C1 segment of cervical spinal cord (tissue), 14 donors: Measurements from ENCODE around the gene B3GNT7.
"Not testable (repeated sequence)": the region's sequence is repeated elsewhere in the genome, so short reads cannot be mapped to it uniquely, and the experiment has no call there.

Experiments
- DNase-seq, 14 donors: peaks; one replicate each; lab custom pipeline; 2025; lab: John Stamatoyannopoulos, UW

Gene B3GNT7

DNA sequence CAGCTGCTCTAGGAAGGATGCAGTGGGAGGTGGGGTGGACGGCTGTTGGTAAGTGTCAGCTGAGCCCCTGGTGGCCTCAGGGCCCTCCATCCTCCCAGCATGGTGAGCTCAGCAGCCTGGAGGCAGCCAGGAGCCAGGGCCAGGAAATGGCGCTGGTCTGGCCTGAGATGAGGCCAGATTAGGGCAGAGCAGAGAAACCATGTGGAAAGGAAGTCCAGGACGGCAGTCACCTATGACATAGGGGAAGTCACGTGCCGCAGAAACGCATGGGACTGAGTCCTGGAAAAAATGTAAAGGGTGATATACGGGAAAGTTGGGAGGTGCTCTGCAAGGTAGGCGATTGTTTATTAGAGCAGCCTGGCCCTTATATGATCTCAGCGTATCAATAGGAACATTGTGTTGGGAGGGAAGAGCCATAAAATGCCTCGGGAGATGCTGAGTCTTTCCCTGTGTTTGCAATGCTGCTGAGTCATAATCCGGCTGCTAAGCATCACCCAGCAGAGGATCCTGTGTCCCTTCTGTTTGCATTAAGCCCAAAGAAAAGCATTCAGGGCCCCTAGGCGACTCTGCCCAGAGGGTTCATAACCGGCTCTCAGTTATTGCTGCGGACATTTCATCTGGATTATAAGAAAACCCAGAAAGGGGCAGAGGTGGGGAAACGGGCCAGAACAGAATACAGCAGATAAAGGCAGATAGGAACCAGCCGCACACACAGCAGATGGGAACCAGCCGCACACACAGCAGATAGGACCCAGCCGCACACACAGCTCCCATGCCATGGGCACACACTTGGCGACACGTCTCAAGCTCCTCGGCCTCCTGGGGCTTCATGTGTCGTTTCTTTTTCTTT, 30.3 kb upstream of the B3GNT7 start:
- DNase-seq, result peak in 8 of 14 donors; percentile 38 to 84 (median 70)

- no peak for DNase-seq
Measured at GRCh38 chr2:231367178-231367577, 28.3 kb upstream of the B3GNT7 start.

- DNase-seq, result no peak
Measured at GRCh38 chr2:231369580-231370428, 25.7 kb upstream of the B3GNT7 start.

- DNase-seq, result no peak
Measured at GRCh38 chr2:231370429-231370748, 25.1 kb upstream of the B3GNT7 start.

DNA sequence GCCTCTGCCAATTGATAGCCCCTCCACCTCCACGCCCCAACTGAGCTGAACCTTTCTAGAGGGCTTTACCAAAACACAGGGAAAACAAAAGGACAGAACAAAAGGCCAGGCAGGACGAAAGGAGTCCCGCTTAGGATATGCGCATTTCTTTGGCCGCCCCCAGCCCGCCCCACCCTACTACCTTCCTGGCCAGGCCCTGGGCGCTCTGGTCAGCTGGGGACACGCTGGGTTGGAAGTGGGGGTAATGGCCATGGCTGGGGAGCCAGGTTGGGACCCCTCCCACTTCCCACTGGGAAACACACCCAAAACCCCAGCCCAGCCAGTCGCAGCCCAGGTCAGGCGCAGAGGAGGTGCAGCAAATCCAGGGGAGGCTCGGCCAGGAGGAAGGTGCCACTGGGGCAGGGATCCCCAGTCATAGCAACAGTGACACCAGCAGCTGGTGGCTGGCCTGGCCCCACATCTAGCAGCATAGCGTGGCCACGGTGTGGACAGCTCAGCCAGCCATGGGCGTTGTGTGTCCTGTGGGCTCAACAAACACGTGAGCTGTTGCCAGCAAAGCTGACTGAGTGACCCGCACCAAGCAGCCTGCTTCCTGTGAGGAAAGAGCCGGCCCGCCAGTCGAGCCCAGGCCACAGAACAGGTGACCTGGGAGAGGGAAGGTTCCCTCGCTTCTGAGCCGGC, 24.6 kb upstream of the B3GNT7 start:
- peak in 1 of 14 donors; percentile 61 for DNase-seq

- DNase-seq, result peak in 8 of 14 donors; percentile 23 to 85 (median 40)
Measured at GRCh38 chr2:231371430-231372054, 24.0 kb upstream of the B3GNT7 start.

DNA sequence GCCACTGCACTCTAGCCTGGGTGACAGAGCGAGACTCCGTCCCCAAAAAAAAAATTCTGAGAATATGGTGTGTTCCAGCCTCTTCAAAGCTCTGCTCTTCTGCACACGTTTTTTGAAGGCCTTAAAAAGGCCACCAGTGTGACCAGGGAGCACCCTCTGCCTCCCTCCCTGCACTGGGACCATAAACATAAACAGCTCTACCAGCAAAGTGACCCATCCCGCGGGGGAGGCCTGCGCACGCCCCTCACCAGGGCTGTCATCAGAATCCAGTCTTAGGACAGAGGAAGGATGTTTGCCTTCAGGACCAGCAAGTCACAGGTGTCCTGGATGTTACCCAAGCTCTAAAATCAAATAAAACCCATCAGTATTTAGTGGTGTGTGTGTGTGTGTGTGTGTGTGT, 23.2 kb upstream of the B3GNT7 start:
- DNase-seq, result no peak

GRCh38 chr2:231373184-231373583, 22.3 kb upstream of the B3GNT7 start:
- no peak for DNase-seq

DNA sequence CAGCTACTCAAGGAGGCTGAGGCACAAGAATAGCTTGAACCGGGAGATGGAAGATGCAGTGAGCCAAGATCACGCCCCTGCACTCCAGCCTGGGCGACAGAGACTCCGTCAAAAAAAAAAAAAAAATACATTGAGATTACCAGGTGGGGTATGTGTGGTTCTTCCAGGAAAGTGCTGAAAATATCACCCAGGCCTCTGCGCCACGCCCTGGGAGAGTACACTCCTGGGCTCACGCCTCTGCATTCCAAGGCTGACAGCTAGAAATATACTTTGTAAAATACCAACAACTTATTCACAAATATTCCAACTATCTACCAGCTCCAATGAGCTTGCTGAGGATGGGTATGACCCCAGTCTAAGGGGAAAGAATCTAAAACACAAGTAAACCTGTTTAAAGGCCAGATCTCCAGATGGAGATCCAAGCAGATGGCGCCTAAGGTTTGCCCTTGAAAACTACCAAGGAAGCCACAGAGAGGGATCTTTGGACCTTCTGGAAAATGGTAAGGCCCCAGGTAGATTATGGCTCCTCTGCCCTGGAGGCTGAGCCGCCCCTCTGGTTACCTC, 21.6 kb upstream of the B3GNT7 start:
- DNase-seq, result no peak

DNA sequence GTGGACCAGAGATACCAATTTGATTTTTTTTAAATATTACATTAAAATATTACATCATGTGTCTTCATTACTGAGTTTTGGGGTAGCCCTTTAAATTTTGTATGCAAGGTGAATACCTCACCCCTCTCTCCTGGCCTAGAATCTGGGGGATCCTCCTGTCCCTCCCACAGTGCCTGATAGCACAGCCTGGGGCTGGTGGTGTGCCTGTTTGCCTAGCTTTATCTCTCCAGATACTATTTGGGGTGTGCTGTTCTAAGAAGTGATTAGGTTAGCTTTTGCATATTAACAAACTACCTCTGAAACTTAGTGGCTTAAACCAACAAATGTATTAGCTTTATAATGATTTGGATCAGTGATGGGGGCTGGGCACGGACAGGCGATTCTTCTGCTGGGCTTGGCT, 20.7 kb upstream of the B3GNT7 start:
- DNase-seq, result no peak

DNA sequence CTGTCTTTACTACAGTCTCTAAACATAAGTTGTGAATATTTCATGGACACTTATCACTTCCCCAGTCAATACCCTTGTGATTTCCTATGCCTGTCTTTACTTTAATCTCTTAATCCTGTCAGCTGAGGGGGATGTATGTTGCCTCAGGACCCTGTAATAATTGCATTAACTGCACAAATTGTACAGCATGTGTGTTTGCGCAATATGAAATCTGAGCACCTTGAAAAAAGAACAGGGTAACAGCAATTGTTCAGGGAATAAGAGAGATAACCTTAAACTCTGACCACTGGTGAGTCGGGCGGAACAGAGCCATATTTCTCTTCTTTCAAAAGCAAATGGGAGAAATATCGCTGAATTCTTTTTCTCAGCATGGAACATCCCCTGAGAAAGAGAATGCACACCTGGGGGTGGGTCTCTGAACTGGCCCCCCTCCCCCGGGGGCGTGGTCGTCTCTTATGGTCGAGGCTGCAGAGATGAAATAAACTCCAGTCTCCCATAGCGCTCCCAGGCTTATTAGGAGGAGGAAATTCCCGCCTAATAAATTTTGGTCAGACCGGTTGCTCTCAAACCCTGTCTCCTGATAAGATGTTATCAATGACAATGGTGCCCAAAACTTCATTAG, 19.4 kb upstream of the B3GNT7 start:
- not testable (repeated sequence) for DNase-seq

DNA sequence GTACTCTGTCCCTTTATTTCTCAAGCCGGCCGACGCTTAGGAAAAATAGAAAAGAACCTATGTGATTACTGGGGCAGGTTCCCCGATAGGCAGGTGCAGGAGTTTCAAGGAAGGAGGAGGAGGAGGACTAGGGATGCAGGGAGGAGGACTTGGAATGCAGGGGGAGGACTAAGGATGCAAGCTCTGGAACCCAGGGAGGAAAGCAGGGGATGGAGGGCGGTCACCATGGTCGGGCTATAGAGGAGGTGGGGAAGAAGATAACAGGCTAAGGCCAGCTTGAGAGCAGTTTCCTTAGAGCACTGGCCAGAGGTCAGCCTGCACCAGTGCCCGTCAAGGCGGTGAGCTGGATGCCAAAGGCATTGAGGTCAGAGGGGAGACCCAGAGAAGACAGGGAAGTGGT, 18.7 kb upstream of the B3GNT7 start:
- no peak for DNase-seq

DNA sequence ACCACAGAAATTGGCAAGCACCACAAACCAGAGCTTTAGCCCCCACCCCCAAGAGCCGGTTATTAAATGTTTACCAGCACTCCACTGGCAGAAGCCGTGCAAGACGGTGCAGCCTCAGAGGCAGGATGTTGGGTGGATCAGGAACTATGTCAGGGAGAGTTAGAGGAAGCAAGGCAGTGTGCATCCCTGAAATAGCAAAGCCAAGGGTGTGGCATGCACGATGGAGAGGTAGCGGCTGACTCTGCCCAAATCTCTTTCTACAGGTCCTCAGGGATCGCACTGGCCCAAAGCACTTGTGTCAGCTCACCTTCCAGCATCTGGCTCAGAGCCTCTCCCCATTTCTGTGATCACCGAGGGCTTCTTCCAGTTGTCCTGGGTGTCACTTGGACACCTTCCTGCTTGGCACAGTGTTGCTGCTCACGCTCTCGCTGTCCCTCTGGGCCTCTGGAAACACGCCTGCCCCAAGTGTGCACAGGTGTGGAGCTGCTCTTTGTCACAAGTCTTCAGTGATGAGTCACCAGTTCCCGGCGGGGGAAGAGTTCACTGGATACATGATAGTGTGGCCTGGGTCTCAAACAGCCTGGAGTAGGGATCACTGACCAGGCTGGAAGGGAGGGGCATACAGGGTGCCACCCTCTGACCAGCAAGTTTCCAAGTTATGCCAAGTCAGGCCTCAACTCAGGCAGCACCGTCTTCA, 17.3 kb upstream of the B3GNT7 start:
- DNase-seq, result no peak

- DNase-seq, result peak in 2 of 14 donors; percentile 43 to 61
Measured at GRCh38 chr2:231379266-231380215, 16.0 kb upstream of the B3GNT7 start.

GRCh38 chr2:231380307-231380706, 15.2 kb upstream of the B3GNT7 start:
- no peak for DNase-seq

- DNase-seq, result no peak
Measured at GRCh38 chr2:231380991-231381847, 14.3 kb upstream of the B3GNT7 start.

DNA sequence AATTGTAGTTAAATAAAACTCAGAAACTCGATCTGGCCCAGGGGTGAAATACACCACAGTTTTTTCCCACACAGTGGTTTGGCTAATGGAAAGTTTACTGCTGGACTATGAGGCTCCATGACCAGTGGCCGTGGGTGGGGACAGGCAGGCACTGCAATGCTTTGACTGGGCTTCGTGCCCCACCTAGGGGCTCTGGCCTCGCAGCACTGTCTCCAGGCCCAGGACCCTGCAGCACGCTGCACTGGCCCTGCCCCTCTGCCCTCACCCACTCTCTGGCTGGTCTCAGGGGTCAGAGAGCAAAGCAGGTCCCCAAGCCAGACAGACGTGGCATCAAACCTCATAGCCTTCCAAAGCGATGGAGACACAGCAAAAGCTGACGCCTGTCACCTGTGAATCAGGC, 13.4 kb upstream of the B3GNT7 start:
- no peak for DNase-seq

DNA sequence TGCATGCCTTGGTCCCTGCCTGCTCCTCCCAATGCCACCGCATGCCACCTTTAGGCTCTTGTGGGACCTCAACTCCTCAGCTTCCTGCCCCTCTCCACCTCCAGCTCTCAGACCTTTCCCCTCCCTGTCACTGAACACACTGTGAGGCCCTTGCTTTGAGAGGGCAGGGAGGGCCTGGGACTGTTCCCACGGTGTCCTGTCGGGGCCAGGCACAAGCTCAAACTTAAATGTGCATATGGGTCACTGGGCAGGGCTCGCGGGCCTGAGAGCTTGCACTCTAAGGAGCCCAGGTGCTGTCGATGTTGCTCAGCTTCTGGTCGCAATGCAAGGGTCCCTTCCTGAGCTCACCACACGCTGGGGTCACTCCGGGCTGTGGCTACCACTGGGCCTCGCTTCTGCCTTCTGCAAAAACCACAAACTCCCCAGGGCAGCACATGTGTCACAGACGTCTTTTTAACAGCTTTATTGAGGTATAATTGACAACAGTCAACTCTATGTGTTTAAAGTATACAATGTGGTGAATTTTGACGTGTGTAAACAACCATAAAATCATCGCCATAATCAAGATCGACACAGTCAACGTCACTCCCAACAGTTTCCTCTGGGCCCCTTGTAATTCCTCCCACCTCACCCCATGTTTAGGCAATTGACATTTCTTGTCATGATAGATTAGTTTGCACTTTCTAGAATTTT, 11.9 kb upstream of the B3GNT7 start:
- no peak for DNase-seq
